Activated T-cell treated with anti-CD3 and anti-CD28 coated beads, Interleukin-2, amount 50 U/mL, for 24 hours (primary cell): ENCODE measurements around the gene PLAGL1.

Experiments
- DNase-seq: peaks from one replicate; pipeline ENCODE4 v3.0.0-alpha.2; 2020
- H3K27ac Mint-ChIP-seq: 2 replicates; pipeline ENCODE4 v1.8.0; 2020; ENCODE audit warnings: mild to moderate bottlenecking, mixed read lengths
- H3K27me3 Mint-ChIP-seq: 2 replicates; pipeline ENCODE4 v1.8.0; 2020; ENCODE audit warnings: mixed read lengths
- H3K36me3 Mint-ChIP-seq: 2 replicates; pipeline ENCODE4 v1.8.0; 2020; ENCODE audit warnings: low read depth, mixed read lengths
- H3K4me1 Mint-ChIP-seq: 2 replicates; pipeline ENCODE4 v1.8.0; 2020; ENCODE audit warnings: low read depth, mixed read lengths
- H3K4me3 Mint-ChIP-seq: 2 replicates; pipeline ENCODE4 v1.8.0; 2020; ENCODE audit warnings: mild to moderate bottlenecking, moderate library complexity, mixed read lengths
- H3K9me3 Mint-ChIP-seq: 2 replicates; pipeline ENCODE4 v1.8.0; 2020; ENCODE audit warnings: mixed read lengths

PLAGL1 gene

GRCh38 chr6:143902827-143903226, 105.2 kb downstream of the PLAGL1 start:
- Mint-ChIP-seq H3K36me3 (no peaks in the 10 kb centered on the region), H3K4me3 (no peak overlapping the region), H3K27ac (no peak overlapping the region)

GRCh38 chr6:143901885-143902750, 105.9 kb downstream of the PLAGL1 start:
- H3K27ac Mint-ChIP-seq, result peak overlapping the region; percentile 38
- DNase-seq, result no peak
- H3K4me3 Mint-ChIP-seq, result no peak overlapping the region
- H3K36me3 Mint-ChIP-seq, result no peaks in the 10 kb centered on the region
- H3K27me3 Mint-ChIP-seq, result no peaks in the 10 kb centered on the region
- peaks cover 13% of the 10 kb centered on the region for H3K4me1 Mint-ChIP-seq
- no peaks in the 10 kb centered on the region for H3K9me3 Mint-ChIP-seq

More at GRCh38 chr6:143902827-143903226, 105.2 kb downstream of the PLAGL1 start:
- no peaks in the 10 kb centered on the region for H3K27me3 Mint-ChIP-seq
- DNase-seq, result no peak
- H3K9me3 Mint-ChIP-seq, result no peaks in the 10 kb centered on the region
- peaks cover 13% of the 10 kb centered on the region for H3K4me1 Mint-ChIP-seq

- H3K4me1 Mint-ChIP-seq, result peaks cover 13% of the 10 kb centered on the region
- no peak for DNase-seq
- H3K27ac Mint-ChIP-seq, result no peak overlapping the region
- H3K9me3 Mint-ChIP-seq, result no peaks in the 10 kb centered on the region
- no peaks in the 10 kb centered on the region for H3K27me3 Mint-ChIP-seq
- H3K4me3 Mint-ChIP-seq, result no peak overlapping the region
- no peaks in the 10 kb centered on the region for H3K36me3 Mint-ChIP-seq
These were observed 107.7 kb downstream of the PLAGL1 start for GRCh38 chr6:143900358-143900757.

- no peaks in the 10 kb centered on the region for H3K9me3 Mint-ChIP-seq
- H3K36me3 Mint-ChIP-seq, result no peaks in the 10 kb centered on the region
- H3K27me3 Mint-ChIP-seq, result no peaks in the 10 kb centered on the region
- no peaks in the 10 kb centered on the region for H3K4me1 Mint-ChIP-seq
- DNase-seq, result no peak
- no peak overlapping the region for H3K27ac Mint-ChIP-seq
- H3K4me3 Mint-ChIP-seq, result no peak overlapping the region
These were observed 111.8 kb downstream of the PLAGL1 start for GRCh38 chr6:143896126-143896860.

- no peak for DNase-seq
- Mint-ChIP-seq H3K4me3 (no peak overlapping the region), H3K4me1 (no peaks in the 10 kb centered on the region), H3K27me3 (no peaks in the 10 kb centered on the region), H3K27ac (no peak overlapping the region), H3K36me3 (no peaks in the 10 kb centered on the region), H3K9me3 (no peaks in the 10 kb centered on the region)
These were observed 113.4 kb downstream of the PLAGL1 start for GRCh38 chr6:143894655-143895054.
